GOT3 (cell line): ENCODE results near the gene CBX3.
"Not testable (repeated sequence)": the region's sequence is repeated elsewhere in the genome, so short reads cannot be mapped to it uniquely, and the experiment has no call there.

Source experiments
- DNase-seq: peaks from one replicate; lab custom pipeline; 2025; ENCODE audit warnings: mixed read lengths; lab: John Stamatoyannopoulos, UW

The CBX3 gene

GRCh38 chr7:26202019-26202990 lies 760 bp downstream of the CBX3 start:
- no peak for DNase-seq

- DNase-seq = no peak
Measured at GRCh38 chr7:26203016-26203415, 1.5 kb downstream of the CBX3 start.

GRCh38 chr7:26208040-26208439 lies 6.5 kb downstream of the CBX3 start:
- no peak for DNase-seq

GRCh38 chr7:26212921-26213718 lies 11.6 kb downstream of the CBX3 start:
- DNase-seq = no peak

- no peak for DNase-seq
Measured at GRCh38 chr7:26213807-26214515, 12.4 kb downstream of the CBX3 start.

DNA sequence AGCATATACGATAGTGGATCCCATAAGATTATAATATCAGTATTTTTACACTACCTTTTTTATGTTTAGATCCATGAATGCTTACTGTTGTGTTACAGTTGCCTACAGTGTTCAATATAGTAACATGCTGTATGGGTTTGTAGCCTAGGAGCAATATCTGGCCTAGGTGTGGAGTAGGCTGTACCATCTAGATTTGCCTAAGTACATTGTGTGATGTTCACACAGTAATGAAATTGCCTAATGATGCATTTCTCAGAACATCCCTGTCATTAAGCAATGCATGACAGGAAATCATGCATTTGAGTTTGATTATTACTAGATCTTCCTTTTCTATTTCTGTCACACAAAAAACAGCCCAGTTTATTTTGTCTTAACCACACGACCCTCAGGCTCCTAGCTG lies 14.5 kb downstream of the CBX3 start:
- DNase-seq = no peak

- no peak for DNase-seq
Measured at GRCh38 chr7:26224359-26224758, 22.8 kb downstream of the CBX3 start.

DNA sequence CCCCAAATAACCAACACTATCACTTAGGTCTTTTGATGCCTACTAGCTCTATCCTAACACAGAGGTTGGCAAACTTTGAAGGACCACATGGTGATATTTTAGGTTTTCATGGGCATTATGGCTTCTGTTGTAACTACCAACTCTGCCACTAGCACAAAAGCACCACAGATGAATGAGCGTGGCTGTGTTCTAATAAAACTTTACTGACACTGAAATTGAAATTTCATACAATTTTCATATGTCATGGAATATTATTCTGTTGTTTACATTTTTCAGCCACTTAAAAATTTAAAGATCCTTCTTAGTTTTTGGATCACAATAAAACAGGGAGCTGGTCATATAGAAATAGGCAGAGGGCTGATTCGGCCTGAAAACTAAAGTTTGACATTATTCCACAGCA lies 26.4 kb downstream of the CBX3 start:
- DNase-seq = no peak

GRCh38 chr7:26233902-26234511 lies 32.5 kb downstream of the CBX3 start:
- DNase-seq = no peak

GRCh38 chr7:26237035-26237807 lies 35.7 kb downstream of the CBX3 start:
- DNase-seq = no peak

DNA sequence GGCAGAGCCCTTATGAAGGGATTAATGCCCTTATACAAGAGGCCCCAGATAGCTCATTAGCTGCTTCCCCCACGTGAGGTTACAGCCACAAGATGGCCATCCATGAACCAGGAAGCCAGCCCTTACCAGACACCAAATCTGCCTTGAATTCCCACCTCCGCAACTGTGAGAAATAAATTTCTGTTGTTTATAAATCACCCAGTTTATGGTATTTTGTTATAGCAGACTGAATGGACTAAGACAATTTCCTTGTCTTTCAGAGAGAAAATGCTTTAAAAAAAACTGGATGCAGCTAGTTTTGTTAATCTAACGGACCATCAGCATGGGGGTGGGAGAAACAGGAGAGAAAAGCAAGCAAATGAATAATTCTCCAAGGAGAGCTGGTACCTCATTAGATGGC lies 36.5 kb downstream of the CBX3 start:
- no peak for DNase-seq

- DNase-seq = no peak
Measured at GRCh38 chr7:26245150-26245549, 43.6 kb downstream of the CBX3 start.

DNA sequence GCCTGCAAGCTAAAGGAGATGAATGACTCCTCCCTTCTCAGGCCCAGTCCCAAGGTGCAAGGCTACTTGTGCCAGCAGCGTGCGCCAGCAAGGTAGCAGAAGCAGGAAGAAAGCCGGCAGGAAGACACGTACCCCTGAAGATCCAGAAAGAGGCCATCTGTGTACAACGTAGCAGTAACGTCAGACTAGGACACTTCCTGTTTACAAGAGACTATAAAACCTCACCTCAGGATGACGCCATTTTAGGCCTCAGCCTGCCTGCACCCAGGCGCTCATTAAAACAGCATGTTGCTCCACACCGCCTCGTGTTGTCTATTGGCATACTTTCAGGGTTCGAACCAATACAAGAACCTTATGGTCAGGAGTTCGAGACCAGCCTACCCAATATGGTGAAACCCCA lies 48.7 kb downstream of the CBX3 start:
- no peak for DNase-seq

DNA sequence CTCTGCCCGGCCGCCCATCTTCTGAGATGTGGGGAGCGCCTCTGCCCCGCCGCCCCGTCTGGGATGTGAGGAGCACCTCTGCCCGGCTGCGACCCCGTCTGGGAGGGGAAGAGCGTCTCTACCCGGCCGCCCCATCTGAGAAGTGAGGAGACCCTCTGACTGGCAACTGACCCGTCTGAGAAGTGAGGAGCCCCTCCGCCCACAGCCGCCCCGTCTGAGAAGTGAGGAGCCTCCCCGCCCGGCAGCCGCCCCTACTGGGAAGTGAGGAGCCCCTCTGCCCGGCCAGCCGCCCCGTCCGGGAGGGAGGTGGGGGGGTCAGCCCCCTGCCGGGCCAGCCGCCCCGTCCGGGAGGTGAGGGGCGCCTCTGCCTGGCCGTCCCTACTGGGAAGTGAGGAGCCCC lies 60.3 kb downstream of the CBX3 start:
- not testable (repeated sequence) for DNase-seq
